AG08395 (cell line): ENCODE data around the gene WBP2NL.
A peak's percentile ranks its signal among the peaks of the same experiment; 100 is the strongest.
"Not testable (repeated sequence)": the region's sequence is repeated elsewhere in the genome, so short reads cannot be mapped to it uniquely, and the experiment has no call there.

Source experiments
- DNase-seq: peaks from one replicate; pipeline ENCODE4 v3.0.0; 2012; ENCODE audit warnings: mixed read lengths, low spot score

The WBP2NL gene

GRCh38 chr22:42033263-42034181 is 34.9 kb downstream of the WBP2NL start:
- no peak for DNase-seq

- DNase-seq = no peak
Observed at GRCh38 chr22:42035256-42035655, 36.7 kb downstream of the WBP2NL start.

GRCh38 chr22:42039271-42039670 is 40.7 kb downstream of the WBP2NL start:
- peak; percentile 8 for DNase-seq

- no peak for DNase-seq
Observed at GRCh38 chr22:42041784-42042183, 43.2 kb downstream of the WBP2NL start.

GRCh38 chr22:42050641-42051180 is 52.1 kb downstream of the WBP2NL start:
- no peak for DNase-seq

GRCh38 chr22:42052765-42053164 is 54.2 kb downstream of the WBP2NL start:
- no peak for DNase-seq

- DNase-seq = no peak
Observed at GRCh38 chr22:42056757-42057511, 58.3 kb downstream of the WBP2NL start.

- DNase-seq = no peak
Observed at GRCh38 chr22:42060489-42060888, 61.9 kb downstream of the WBP2NL start.

- DNase-seq = no peak
Observed at GRCh38 chr22:42061041-42061440, 62.5 kb downstream of the WBP2NL start.

- no peak for DNase-seq
Observed at GRCh38 chr22:42062506-42063170, 64.0 kb downstream of the WBP2NL start.

- no peak for DNase-seq
Observed at GRCh38 chr22:42064629-42065028, 66.0 kb downstream of the WBP2NL start.

- no peak for DNase-seq
Observed at GRCh38 chr22:42065438-42066125, 67.0 kb downstream of the WBP2NL start.

GRCh38 chr22:42066126-42066761 is 67.7 kb downstream of the WBP2NL start:
- no peak for DNase-seq

- DNase-seq = no peak
Observed at GRCh38 chr22:42066937-42067336, 68.3 kb downstream of the WBP2NL start.

- no peak for DNase-seq
Observed at GRCh38 chr22:42067671-42068251, 69.2 kb downstream of the WBP2NL start.

- DNase-seq = no peak
Observed at GRCh38 chr22:42068291-42068690, 69.7 kb downstream of the WBP2NL start.

GRCh38 chr22:42069801-42070516 is 71.4 kb downstream of the WBP2NL start:
- DNase-seq = no peak

GRCh38 chr22:42070517-42071422 is 72.2 kb downstream of the WBP2NL start, which contains the start of gene NAGA:
NAGA (minus strand) TSS chr22:42070812; CDS start chr22:42070297, 515 bp downstream.
- peak; percentile 95 for DNase-seq

- not testable (repeated sequence) for DNase-seq
Observed at GRCh38 chr22:42071508-42071907, 72.9 kb downstream of the WBP2NL start.
